ENCODE data around the gene MTMR11. TPM values are rescaled to one million over a fixed set of nuclear protein-coding genes. Genes with fewer than 3 reads are reported as not detected.

MTMR11 gene
- polyA plus RNA-seq, 3 donors: 53.1 to 152 (median 54.6) TPM

GRCh38 chr1:149967041-149967440 is 30.4 kb upstream of the MTMR11 start:
- Histone ChIP-seq H3K4me1 (ENCODE audit: control insufficient read depth in 1 of 2, insufficient read depth in 2 of 2, low read length in 2 of 2) (peaks cover 5 to 6% of the 10 kb centered on the region in 2 donors), H3K27me3 (ENCODE audit: control insufficient read depth in 2 of 2, insufficient read depth in 2 of 2, low read length in 2 of 2) (peaks cover 48 to 82% of the 10 kb centered on the region in 2 donors), H4K20me1 (ENCODE audit: insufficient read depth, low read length) (no peaks in the 10 kb centered on the region), H3K4me2 (replicated peaks; ENCODE audit: extremely low read depth, low read length, poor library complexity, severe bottlenecking) (no peak overlapping the region), H3K9ac (ENCODE audit: insufficient read depth, low read length, poor library complexity, severe bottlenecking) (no peak overlapping the region), H2AFZ (ENCODE audit: insufficient read depth, low read depth, low read length, poor library complexity, severe bottlenecking) (no peak overlapping the region), H3K4me3 (replicated peaks in 1 of 3; ENCODE audit: low read depth in 2 of 3, low read length in 3 of 3) (no peak overlapping the region), H3K79me2 (ENCODE audit: insufficient read depth, low read length) (no peaks in the 10 kb centered on the region), H3K27ac (ENCODE audit: low read depth in 1 of 2, low read length in 2 of 2) (no peak overlapping the region), H3K9me3 (replicated peaks in 1 of 2; ENCODE audit: control insufficient read depth in 1 of 2, insufficient read depth in 1 of 2, low read length in 2 of 2) (no peaks in the 10 kb centered on the region), H3K36me3 (replicated peaks in 1 of 2; ENCODE audit: control insufficient read depth in 1 of 2, insufficient read depth in 2 of 2, low read length in 2 of 2) (no peaks in the 10 kb centered on the region)
- peaks cover 0 to 2% of the 10 kb centered on the region in 2 donors for H3K36me3 Mint-ChIP-seq
- intact Hi-C loops (cut with micrococcal nuclease): loop anchor here (5.0 to 10.0 kb wide), 2 partner anchors 80 to 198 kb away; no protein-coding TSS in a partner anchor
- no CpG with 5 or more reads among the region's 3 CpGs for WGBS (ENCODE audit: insufficient coverage)
- DNase-seq: no peak
- no peak overlapping the region for H3K27ac Mint-ChIP-seq
- peak overlapping the region in 1 of 2 donors; percentile 61 for H3K4me3 Mint-ChIP-seq
- peaks cover 41 to 67% (median 61%) of the 10 kb centered on the region in 3 donors for H3K27me3 Mint-ChIP-seq (ENCODE audit: low read depth in 3 of 3)
- peaks cover 0 to 5% (median 0%) of the 10 kb centered on the region in 7 donors for H3K9me3 Mint-ChIP-seq
- peaks cover 8% of the 10 kb centered on the region for H3K4me1 Mint-ChIP-seq
- TF ChIP-seq CTCF (IDR thresholded peaks at IDR 0.05): no peak

GRCh38 chr1:149966405-149966804 is 29.7 kb upstream of the MTMR11 start:
- Mint-ChIP-seq H3K27me3 (ENCODE audit: low read depth in 3 of 3) (peaks cover 37 to 64% (median 60%) of the 10 kb centered on the region in 3 donors), H3K4me1 (peaks cover 13% of the 10 kb centered on the region), H3K27ac (no peak overlapping the region), H3K36me3 (peaks cover 0 to 2% of the 10 kb centered on the region in 2 donors), H3K4me3 (peak overlapping the region in 1 of 2 donors; percentile 39), H3K9me3 (peaks cover 0 to 5% (median 0%) of the 10 kb centered on the region in 7 donors)
- no peaks in the 10 kb centered on the region for H3K36me3 ChIP-seq (replicated peaks in 1 of 2; ENCODE audit: control insufficient read depth in 1 of 2, insufficient read depth in 2 of 2, low read length in 2 of 2)
- no peak overlapping the region for H2AFZ ChIP-seq (ENCODE audit: insufficient read depth, low read depth, low read length, poor library complexity, severe bottlenecking)
- no peaks in the 10 kb centered on the region for H4K20me1 ChIP-seq (ENCODE audit: insufficient read depth, low read length)
- H3K27me3 ChIP-seq (ENCODE audit: control insufficient read depth in 2 of 2, insufficient read depth in 2 of 2, low read length in 2 of 2): peaks cover 44 to 75% of the 10 kb centered on the region in 2 donors
- peaks cover 8 to 9% of the 10 kb centered on the region in 2 donors for H3K4me1 ChIP-seq (ENCODE audit: control insufficient read depth in 1 of 2, insufficient read depth in 2 of 2, low read length in 2 of 2)
- TF ChIP-seq CTCF (IDR thresholded peaks at IDR 0.05): no peak
- intact Hi-C loops (cut with micrococcal nuclease): loop anchor here (5.0 to 10.0 kb wide), 2 partner anchors 81 to 198 kb away; no protein-coding TSS in a partner anchor
- no peak overlapping the region for H3K4me3 ChIP-seq (replicated peaks in 1 of 3; ENCODE audit: low read depth in 2 of 3, low read length in 3 of 3)
- H3K9me3 ChIP-seq (replicated peaks in 1 of 2; ENCODE audit: control insufficient read depth in 1 of 2, insufficient read depth in 1 of 2, low read length in 2 of 2): no peaks in the 10 kb centered on the region
- no peak overlapping the region for H3K4me2 ChIP-seq (replicated peaks; ENCODE audit: extremely low read depth, low read length, poor library complexity, severe bottlenecking)
- no peak for DNase-seq
- WGBS (ENCODE audit: insufficient coverage): no CpG with 5 or more reads among the region's 1 CpG
- H3K79me2 ChIP-seq (ENCODE audit: insufficient read depth, low read length): no peaks in the 10 kb centered on the region
- H3K9ac ChIP-seq (ENCODE audit: insufficient read depth, low read length, poor library complexity, severe bottlenecking): no peak overlapping the region
- H3K27ac ChIP-seq (ENCODE audit: low read depth in 1 of 2, low read length in 2 of 2): no peak overlapping the region
